Left forelimb (tissue), 1 donor: ENCODE measurements around the gene PPP2R2B.

Experiments used
- DNase-seq: peaks from one replicate; pipeline ENCODE4 v3.0.0-alpha.2; 2018; ENCODE audit warnings: low spot score

The PPP2R2B gene

DNA sequence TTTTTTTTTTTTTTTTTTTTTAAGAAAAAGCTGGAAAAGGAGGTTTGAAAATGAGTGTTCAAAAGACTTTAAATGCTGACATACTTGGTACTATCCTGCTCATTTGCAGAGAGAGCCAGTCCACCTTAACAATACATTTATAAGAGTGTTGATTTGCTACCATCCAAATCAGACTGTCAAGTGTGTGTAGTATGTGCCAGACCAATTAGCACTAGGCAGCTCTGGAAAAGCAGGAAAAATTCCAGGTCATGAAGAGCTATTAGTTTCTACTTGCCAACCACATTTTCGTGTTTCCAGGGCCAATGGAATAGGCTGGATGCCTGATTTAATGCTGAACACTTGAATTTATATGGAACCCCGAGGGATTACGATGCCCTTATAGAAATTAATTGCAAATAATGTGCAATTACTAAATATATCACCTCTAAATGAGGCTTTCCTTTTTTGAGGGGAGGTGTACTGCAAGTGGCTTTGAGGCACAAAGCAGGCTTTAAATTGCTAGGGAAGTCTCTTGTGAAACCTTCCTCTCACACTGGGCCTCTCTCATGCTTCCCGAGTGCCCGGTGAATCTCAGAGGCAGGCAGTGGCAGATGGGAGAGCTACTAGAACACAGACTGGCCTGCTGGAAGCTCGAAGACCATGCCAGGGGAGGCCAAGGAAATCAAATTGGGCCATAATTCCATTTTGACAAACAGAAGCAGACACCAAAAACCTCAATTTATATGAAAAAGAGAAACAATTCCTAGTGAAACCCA lies 178.7 kb downstream of the PPP2R2B start:
- DNase-seq = no peak

DNA sequence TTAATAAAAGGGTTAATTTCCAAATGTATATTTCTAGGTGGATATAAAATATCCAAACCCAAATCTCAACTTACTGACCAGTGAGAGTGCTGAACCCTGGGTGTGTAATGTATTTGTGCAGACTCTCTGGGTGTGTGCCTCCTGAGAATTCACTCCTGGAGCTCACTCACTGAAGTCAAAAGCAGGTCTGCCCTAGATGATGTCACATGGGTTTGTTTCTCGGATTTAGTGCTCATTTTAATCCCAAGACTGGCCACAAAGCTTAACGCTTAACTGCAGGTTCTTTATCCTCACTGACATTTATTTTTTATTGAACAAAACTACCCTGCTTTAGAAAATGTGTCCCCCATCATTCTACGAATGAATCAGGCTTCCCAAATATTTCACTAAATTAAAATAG lies 179.4 kb downstream of the PPP2R2B start:
- DNase-seq = no peak

DNA sequence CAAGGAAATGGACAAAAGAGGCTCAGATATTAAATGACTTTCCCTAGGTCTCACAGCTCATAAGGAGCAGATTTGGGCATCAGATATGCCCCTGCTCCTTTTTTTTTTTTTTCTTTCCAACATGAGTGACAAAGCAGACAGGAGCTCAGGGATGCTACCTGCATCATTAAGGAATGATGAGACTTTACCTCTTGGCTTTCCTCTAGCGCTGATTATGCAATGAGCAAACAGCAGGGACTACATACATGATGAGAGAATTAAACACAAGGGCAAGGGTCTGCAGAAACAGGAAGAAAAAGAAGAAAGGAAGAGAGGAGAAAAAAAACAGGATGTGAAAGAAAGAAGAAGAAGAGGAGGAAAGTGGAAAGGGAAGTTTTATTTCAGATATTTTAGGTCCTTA lies 179.9 kb downstream of the PPP2R2B start:
- no peak for DNase-seq

DNA sequence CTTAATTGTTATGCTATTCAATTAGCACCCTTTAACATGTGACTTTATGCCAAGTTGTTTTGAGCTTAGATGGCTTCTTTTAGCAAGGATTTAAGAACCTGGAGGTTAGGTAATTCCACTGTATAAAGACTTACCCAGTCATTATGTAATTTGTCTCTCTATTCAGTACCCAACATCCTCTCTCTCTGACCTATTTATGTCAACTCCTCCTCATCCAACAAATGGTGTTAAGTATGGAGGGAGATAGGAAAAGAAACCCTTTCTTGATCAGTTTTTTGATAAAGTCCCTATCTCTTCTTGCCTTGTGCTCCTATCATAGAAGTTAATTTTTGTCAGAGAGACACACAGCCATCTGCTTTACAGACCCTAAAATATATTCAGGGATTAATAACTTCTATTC lies 181.3 kb downstream of the PPP2R2B start:
- DNase-seq = no peak

DNA sequence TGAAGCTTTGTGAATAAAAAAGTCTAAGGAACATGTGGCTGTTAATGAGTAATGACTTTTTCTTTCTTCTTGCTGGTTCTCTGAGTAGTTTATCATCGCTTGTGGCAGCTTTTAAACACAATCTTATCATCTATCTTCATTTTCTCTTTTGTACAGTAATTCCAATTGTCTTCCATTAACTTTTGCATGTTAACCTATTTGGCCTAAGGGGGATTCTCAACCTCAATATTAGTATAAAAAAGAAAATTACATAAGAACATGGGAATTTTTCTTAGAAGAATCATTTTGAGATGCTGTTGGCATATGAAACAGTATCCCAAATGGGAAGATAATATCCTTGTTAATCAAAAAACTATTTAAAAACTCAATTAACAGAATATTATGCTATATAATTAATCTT lies 182.9 kb downstream of the PPP2R2B start:
- no peak for DNase-seq

DNA sequence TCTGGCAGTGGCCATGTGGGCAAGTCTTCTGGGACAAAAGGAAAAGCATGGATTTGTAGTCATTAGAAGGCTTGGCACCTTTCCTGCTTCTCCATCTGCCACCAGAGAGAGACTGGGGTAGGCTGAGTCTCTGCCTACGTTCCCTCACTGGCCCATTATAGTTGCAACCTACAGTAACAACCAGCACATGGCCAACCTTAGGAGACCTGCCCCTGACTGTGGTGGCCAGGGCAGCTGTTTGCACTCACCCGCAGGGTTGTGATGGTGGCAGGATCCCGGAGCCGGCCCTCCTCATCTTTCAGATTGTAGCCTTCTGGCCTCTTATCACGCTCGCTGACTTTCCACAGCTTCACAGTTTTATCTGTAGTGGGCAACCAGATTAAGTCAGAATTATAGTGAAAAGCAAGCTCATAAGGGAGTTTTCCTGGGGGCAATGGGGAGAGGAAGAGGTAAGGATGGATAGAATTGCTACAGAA lies 187.6 kb downstream of the PPP2R2B start:
- no peak for DNase-seq

DNA sequence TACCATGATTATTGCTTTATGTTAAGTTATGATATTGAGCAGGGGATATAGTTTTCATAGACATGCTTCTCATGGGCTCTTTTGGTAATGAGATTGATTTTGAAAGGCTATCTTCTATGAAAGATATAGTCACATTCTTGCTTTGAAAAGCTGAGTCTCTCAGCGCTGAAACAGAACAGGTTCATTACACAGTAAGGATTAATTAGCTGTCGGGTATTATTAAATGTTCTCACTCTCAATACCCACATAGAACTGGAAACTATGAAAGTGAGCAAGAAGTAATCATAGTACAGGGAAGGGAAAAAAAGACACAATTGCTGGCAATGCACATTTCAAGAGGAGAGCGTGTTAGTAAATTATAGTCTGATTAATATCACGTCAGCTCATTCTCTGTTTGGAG lies 190.9 kb downstream of the PPP2R2B start:
- no peak for DNase-seq

DNA sequence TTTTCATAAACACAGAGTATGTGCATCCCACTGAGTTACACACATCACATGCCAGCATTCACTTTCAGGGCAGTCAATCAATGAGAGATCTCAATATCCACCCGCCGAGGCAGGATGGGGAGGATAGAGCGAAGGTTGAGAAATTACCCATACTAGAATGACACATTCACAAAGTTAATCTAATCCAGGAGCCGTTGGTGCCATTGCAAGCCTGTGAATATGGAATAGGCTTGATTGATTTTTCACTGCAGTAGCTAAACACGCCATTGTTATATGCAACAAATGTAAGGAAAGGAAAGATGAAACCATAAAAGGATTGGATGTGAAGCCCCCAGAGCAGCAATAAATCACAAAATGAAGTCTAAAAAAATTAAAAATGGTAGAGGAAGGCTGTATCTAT lies 194.7 kb downstream of the PPP2R2B start:
- DNase-seq = no peak

DNA sequence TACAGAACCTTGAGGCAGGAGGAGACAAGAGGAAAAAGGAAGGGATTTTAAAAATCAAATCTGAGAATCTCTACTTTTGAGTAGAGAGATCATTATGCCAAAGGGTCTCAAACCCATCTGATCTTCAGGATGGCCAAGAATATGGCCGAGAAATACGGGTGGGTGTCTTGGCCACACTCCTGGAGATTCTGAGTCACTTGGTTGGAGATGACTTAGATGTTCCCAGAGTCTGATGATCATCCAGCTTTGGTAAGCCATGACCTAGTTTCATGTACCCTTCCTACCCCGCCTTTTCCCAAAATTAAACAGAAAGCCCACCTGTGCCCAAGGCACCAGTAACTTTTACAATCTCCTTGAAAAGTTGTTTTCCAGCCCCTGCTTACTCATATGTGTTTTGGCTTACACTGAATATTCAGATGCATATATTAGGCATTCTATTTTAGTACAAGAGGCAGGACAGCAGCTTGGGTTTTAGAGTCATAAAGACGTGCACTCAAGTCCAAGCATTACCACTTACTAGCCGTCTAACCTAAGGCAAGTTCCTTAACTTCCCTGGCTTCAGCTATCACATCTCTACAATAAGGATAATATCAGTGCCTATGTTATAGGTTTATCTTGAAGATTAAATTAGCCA lies 195.5 kb downstream of the PPP2R2B start:
- DNase-seq = no peak

DNA sequence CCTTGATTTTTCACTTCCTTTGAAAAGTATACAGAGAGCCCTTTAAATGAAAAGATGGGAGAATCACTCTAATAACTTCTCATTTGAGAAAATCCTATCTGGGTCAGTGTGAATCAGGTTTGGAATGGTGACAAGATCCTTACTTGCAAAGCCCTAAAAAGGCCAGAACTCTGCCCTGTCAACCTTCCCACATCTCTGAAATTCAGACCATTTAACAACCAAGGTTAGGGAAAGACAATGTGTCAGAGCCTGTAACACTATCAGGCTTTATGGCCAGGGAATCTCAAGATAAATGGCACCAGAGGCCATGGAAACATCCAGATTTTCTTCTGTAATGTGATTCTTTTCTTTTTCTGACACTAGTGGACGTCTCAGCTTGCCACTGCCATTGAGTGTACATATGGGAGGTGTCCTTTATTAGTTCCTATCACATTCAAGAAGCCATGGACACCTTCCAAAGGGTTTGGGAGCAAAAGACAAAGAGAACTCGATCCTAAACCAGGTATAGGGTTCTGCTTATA lies 196.9 kb downstream of the PPP2R2B start:
- DNase-seq = no peak

DNA sequence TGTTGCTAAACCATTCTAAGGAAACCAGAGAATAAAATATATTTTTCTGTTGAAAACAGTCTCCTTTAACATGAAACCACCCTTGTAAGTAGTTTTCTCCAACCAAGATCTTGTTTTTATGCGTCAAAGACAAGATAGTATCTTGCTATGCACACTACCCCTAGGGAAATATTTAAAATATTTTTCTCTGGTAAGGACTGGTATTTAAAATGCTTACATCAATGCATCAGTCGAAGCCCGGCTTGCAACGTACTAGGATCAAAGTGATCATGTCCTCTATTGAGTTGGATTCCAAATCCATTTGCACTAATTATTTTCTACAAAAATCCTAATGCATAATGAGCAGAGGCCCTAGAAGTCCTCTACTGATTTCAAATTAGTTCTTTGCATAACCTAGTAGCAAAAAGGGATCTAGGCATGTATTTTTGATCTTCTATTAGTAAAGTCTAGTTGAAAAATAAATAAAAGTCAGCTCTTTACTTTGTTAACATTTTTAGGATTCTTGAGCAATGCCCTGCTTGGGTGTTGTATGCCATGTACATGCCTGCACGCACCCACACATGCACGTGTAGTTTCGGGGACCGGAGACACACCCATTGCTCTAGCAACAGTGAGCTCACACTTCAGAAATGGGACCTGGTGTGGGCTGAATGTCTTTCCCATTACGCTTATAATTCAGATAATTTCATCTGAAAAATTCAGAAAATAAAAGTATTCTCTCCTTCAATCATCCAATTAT lies 197.5 kb downstream of the PPP2R2B start:
- DNase-seq = no peak

DNA sequence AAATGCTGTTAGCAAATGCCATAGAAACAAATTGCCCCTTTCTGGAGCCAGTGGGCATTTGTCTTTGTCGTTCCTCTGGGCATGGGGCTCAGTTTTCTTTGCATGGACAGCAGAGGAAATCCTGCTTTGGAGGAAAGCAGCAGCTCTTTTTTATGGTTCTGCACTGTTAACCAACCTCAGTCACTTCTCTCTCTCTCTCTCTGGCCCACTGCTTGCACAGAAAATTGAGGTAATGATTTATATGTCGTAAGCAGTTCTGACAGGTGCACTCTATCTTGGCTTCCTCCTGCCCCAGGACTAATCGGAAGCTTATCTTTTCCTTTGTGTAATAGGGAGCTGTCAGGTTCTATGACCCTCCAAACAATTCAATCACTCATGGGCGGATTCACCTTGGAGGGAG lies 202.9 kb downstream of the PPP2R2B start:
- DNase-seq = no peak

DNA sequence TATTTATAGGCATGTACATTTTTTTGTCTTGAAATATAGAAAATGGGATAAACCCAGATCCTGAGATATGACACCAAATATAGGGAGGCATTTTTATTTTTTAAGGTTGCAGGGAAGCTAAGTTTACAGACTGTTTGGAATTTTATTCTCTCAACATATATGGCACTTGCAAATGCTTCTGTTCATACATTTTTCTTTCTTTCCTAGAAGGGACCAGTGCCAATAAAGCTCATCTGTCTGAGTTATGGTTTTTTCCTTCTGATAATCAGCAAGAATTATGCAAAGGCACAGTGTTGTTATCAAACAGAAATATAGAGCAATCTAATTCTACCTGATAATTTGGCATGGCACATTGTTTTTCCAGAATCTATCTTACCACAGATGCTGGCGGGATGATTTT lies 205.7 kb downstream of the PPP2R2B start:
- DNase-seq = no peak

DNA sequence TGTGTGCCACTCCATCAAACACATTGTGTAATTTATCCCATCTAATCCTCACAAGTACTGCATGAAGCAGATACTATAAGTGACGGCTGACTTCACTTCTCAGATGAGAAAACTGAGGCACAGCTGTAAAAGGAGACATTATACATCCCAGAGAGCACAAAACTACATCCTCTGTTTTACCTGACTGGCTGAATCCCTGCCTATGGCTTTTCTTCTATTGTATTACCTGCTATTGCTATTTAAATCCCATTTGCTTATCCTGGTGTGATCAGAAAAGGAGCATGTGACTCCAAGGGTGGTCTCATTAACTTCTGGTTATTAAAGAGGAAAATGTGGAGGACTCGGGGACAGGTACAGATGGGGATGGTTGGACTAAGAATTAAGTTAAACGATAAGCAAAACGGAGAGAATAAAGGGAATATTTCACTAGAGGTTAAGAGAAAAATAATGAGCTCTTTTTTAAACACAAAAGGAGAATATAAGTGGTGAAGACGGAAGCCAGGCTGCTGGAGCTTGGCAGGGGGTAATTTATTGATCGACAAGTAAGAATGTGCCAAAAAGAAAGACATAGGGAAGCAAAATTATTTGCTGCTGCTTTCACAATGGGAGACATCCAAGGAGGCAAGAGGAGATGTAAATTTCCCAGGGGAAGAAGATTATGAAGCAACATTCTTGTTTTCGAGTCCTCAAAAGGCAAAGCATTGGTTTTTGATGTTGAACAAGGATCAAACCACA lies 206.8 kb downstream of the PPP2R2B start:
- DNase-seq = no peak

DNA sequence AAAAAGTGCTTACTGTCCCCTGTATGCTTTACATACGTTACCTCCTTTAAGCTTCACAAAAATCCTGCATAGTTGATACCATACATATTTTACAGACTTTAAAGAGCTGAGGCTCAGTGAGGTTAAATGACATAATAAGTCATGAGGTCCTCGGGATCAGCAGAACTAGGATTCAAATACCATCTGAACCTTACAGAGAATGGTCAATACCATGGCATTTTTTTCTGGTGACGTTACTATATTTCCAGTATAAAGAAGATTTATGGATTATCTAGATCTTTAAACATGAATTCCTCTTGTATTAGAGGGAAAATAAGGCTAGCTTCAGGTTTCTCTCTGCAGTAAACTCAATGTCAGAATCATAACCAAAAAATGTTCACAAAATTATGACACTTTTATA lies 208.9 kb downstream of the PPP2R2B start:
- DNase-seq = no peak

DNA sequence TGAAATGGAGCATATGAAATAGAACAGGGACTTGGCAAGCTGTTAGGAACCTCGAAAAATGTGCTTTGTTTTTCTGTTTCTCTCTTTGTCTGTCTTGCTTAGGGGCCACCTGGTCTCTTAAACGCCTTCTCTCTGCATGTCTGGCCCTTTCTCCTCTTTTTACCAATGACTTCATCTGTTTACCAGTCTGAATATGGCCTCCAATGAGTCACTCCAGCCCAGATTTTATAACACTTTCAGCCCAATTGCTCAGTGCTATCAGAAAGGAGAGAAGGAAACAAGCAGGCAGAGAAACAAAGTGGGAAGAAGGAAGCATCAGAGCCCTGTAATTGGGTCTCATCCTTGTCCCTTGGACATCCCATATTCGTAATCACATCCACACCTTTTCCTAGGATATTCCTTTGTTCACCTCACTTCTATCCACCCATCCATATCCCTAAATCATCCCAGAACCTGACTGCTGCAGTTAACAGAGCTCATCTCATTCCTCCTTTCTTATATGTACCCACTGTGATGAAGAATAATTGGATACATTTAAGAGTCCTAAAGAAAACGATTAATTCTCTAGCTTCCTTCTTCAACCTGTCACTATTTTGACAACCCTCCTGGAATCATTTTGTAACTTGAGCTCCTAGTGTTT lies 210.8 kb downstream of the PPP2R2B start:
- DNase-seq = no peak

DNA sequence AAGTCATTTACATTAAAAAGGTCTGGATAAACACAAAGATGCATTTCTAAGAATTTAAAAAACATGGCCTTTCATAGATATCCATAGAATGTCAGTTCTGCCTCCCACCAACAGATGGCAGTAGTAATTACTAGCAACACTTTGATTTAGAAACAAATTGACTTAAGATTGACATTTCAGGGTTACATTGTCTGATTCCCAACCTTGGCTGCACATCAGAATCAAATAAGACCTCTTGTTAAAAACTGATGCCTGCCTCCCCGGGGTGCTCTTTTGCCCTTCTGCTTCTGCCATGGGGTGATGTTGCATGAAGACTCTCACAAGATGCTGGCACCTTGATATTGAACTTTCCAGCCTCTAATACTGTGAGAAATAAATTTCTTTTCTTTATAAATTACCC lies 216.3 kb downstream of the PPP2R2B start:
- DNase-seq = no peak

DNA sequence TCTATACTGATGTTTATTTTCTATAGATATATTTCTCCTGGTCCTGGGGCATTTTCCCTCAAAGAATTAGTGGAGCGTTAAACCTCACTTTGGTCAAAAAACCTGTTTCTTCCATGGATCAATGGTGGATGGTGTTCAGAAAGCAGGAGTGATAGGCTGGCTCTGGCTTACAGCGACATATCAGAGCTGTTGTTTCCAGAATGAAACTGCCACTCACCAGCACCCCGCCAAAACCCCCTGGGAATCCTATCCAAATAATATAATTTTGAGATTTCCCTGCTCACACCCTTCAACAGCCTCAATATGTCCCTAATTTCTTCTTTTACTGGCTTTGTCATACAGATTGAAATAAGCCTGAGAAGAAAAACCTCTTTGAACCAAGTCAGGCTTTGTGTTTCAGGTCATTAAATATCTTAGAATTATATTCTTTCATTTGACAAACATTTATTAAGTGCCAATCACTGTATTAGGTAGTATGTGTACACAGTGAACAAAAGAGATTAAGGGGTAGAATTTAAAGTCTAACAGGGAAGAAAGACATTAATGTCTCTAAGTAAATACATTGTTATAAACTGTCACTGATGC lies 218.1 kb downstream of the PPP2R2B start:
- no peak for DNase-seq

DNA sequence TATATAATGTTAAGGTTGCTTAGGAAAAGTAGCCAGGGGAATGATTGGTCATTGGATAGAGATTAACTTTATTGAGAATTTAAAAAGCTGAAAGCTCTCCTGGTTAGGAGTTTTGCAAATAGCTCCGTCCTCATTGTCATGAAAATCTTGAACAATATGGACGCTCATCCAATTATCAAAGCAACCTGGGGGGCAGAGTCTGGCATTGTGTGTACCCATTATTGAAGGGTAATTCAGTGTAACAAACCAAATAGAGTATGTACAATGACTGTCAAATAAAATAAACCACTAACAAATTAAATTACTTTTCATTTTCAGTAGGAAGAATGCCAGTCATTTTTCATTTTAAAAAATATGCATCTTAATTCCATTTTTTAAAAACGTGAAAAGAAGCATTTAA lies 218.6 kb downstream of the PPP2R2B start:
- DNase-seq = no peak

DNA sequence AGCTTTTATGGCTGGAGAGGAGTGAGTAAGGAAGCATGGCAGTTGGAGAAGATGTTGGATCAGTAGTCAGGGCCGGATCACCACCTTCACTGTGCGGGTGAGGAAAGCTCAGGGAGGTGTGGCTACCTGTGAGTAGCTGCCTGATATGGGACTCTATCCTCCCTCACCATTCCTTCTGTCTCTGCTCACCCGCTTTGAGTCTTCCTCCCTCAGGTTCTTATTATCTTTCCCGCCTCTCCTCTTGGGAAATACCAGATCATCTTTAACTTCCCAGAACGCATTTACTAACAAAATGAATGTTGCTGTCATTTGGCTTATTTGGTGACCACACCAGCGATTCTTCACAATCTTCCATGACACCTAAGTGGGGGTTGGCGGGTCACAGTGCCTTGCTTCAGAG lies 221.9 kb downstream of the PPP2R2B start:
- no peak for DNase-seq

DNA sequence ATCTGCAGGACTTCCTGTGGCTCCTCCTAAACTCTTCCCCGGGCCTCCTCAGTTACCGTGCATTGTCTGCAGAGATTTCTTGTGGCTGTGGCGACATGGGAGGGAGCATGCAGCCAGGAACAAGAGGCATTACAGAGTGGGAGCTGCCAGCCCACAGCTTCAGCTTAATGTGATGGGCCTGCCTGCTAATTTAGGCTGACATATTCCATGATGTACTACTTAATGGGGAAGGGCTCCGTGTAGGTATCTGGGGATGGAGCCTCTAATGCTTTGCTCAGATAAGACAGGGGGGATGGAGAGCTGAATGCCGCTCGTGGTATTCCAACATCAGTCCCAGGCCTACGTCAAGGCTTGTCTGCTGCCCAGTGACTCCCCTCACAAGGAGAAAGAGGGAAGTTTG lies 225.0 kb downstream of the PPP2R2B start:
- DNase-seq = no peak
